A549 (cell line): ENCODE results near the gene TTC39B. TPM values are rescaled to one million over a fixed set of nuclear protein-coding genes. Genes with fewer than 3 reads are reported as not detected.

Experiments
- ATAC-seq, 2 experiments: fragments of 200-7000 bp in 1 of 2; fragments of >200 bp in 1 of 2; cut with Nextera tagmentation in 1 of 2; cut with Tn5 transposase in 1 of 2; 3 replicates each; pipeline versions ENCODE4 v1.8.0 to v1.9.1; 2018 to 2020; ENCODE audit warnings: mild to moderate bottlenecking in 1 of 2, moderate library complexity in 1 of 2
- CTCF ChIA-PET: fragments of 300-600 bp; sonication (Branson Sonifier 250); formaldehyde crosslinking; extraction: SDS; loops from one replicate; lab custom pipeline; 2021; ENCODE audit warnings: antibody characterized with exemption, inconsistent platforms; lab: Yijun Ruan, JAX
- POLR2A ChIA-PET: fragments of 350-600 bp; formaldehyde crosslinking; extraction: SDS; loops from one replicate; lab custom pipeline; 2021; ENCODE audit warnings: antibody characterized with exemption, inconsistent platforms; lab: Yijun Ruan, JAX
- DNase-seq, 2 experiments: peaks; one replicate each; pipeline versions ENCODE4 v3.0.0 to v3.0.0-alpha.2; 2011 to 2016; ENCODE audit warnings: low read depth in 1 of 2, low spot score in 1 of 2
- FAIRE-seq: peaks from 2 replicates; lab custom pipeline; 2011; peaks lifted over from hg19 to GRCh38; lab: Jason Lieb, UNC
- H3K27ac ChIP-seq, 2 experiments: fragments of >200 bp; sonication (Bioruptor Twin); formaldehyde crosslinking; 3 replicates each; pipeline ENCODE4 v1.5.1; 2016 to 2017
- H3K4me1 ChIP-seq: fragments of >200 bp; sonication (Bioruptor Twin); formaldehyde crosslinking; 3 replicates; pipeline ENCODE4 v1.6.1; 2016
- H3K4me2 ChIP-seq: fragments of >200 bp; sonication (Bioruptor Twin); formaldehyde crosslinking; 3 replicates; pipeline ENCODE4 v1.6.1; 2016
- H3K4me3 ChIP-seq: fragments of >200 bp; sonication (Bioruptor Twin); formaldehyde crosslinking; 3 replicates; pipeline ENCODE4 v1.5.1; 2016
- H3K9me3 ChIP-seq: fragments of >200 bp; sonication (Bioruptor Twin); formaldehyde crosslinking; 3 replicates; pipeline ENCODE4 v1.6.1; 2016
- CEBPB ChIP-seq, 2 experiments: fragments of >200 bp in 1 of 2; sonication (Bioruptor Twin) in 1 of 2; formaldehyde crosslinking in 1 of 2; IDR thresholded peaks; 2 replicates each; pipeline ENCODE4 v1.6.1; 2012 to 2016
- CHD4 ChIP-seq: fragments of 200-600 bp; sonication (generic); IDR thresholded peaks from 2 replicates; pipeline ENCODE4 v1.6.1; 2016; ENCODE audit warnings: antibody characterized with exemption, mild to moderate bottlenecking, borderline replicate concordance
- EHMT2 ChIP-seq: fragments of 200-600 bp; sonication (generic); IDR thresholded peaks from 2 replicates; pipeline ENCODE4 v1.6.1; 2016; ENCODE audit warnings: antibody characterized with exemption, low read depth, mild to moderate bottlenecking, moderate library complexity
- EP300 ChIP-seq, 2 experiments: fragments of >200 bp; sonication (Bioruptor Twin); formaldehyde crosslinking; IDR thresholded peaks; 2 replicates in 1 of 2; 3 replicates in 1 of 2; pipeline ENCODE4 v1.6.1; 2016 to 2017
- FOSB ChIP-seq: fragments of 250-450 bp; sonication (Bioruptor Pico); IDR thresholded peaks from 2 replicates; pipeline ENCODE4 v1.5.0; 2020; ENCODE audit warnings: mild to moderate bottlenecking, moderate library complexity
- FOSL2 ChIP-seq, 2 experiments: fragments of 450-650 bp in 1 of 2; fragments of >200 bp in 1 of 2; sonication (Bioruptor Twin) in 1 of 2; formaldehyde crosslinking; IDR thresholded peaks; 2 replicates each; pipeline versions ENCODE4 v1.5.0 to v1.6.1; 2016 to 2020; ENCODE audit warnings: mild to moderate bottlenecking in 1 of 2, moderate library complexity in 1 of 2
- FOXS1 ChIP-seq: fragments of 250-450 bp; sonication (Bioruptor Pico); IDR thresholded peaks from 2 replicates; pipeline ENCODE4 v1.5.0; 2020; ENCODE audit warnings: mild to moderate bottlenecking, moderate library complexity
- GATA3 ChIP-seq: IDR thresholded peaks from 2 replicates; pipeline ENCODE4 v1.6.1; 2012; ENCODE audit warnings: borderline replicate concordance
- JUNB ChIP-seq: fragments of >200 bp; sonication (Bioruptor Twin); formaldehyde crosslinking; IDR thresholded peaks from 2 replicates; pipeline ENCODE4 v1.6.1; 2016
- MAZ ChIP-seq: fragments of 150-350 bp; IDR thresholded peaks from 2 replicates; pipeline ENCODE4 v1.6.1; 2014; ENCODE audit warnings: antibody characterized with exemption, low read depth, low read length, borderline replicate concordance
- MYC ChIP-seq: IDR thresholded peaks from 2 replicates; pipeline ENCODE4 v1.6.1; 2012; ENCODE audit warnings: mild to moderate bottlenecking, inconsistent platforms, low read length, improper control_type of control experiment, borderline replicate concordance
- NFE2L2 ChIP-seq: fragments of 150-350 bp; conservative IDR thresholded peaks from 2 replicates; pipeline ENCODE4 v1.6.1; 2014; ENCODE audit warnings: low read length
- PHF8 ChIP-seq: fragments of 200-600 bp; sonication (generic); IDR thresholded peaks from 2 replicates; pipeline ENCODE4 v1.6.1; 2016; ENCODE audit warnings: low read depth, mild to moderate bottlenecking, antibody characterized with exemption, moderate library complexity, borderline replicate concordance
- POLR2AphosphoS2 ChIP-seq: conservative IDR thresholded peaks from 2 replicates; pipeline ENCODE4 v1.6.1; 2012; ENCODE audit warnings: low read length, improper control_type of control experiment, inconsistent platforms
- SMC3 ChIP-seq: fragments of >200 bp; sonication (Bioruptor Twin); formaldehyde crosslinking; IDR thresholded peaks from 3 replicates; pipeline ENCODE4 v1.6.1; 2018; ENCODE audit warnings: inconsistent platforms
- SREBF2 ChIP-seq: fragments of 450-650 bp; IDR thresholded peaks from 2 replicates; pipeline ENCODE4 v1.6.1; 2014; ENCODE audit warnings: mild to moderate bottlenecking, moderate library complexity
- TFCP2L1 ChIP-seq: fragments of 250-450 bp; sonication (Bioruptor Pico); IDR thresholded peaks from 2 replicates; pipeline ENCODE4 v1.5.0; 2021; ENCODE audit warnings: mild to moderate bottlenecking
- ZFP36 ChIP-seq: fragments of 450-650 bp; IDR thresholded peaks from 2 replicates; pipeline ENCODE4 v1.6.1; 2014; ENCODE audit warnings: borderline replicate concordance; ENCODE audit not compliant: partially characterized antibody
- ZSCAN20 ChIP-seq: fragments of 250-450 bp; sonication (Bioruptor Pico); IDR thresholded peaks from 2 replicates; pipeline ENCODE4 v1.8.0; 2022; ENCODE audit warnings: mild to moderate bottlenecking, moderate library complexity
- WGBS: methylation state at CpG from one replicate; pipeline ENCODE4 v1.1.6; 2017; ENCODE audit errors: missing lambda C conversion rate; 5-methylcytosine and 5-hydroxymethylcytosine counted together
- polyA plus RNA-seq, 4 experiments: library from polyadenylated mRNA; depleted of rRNA in 3 of 4; stranded (reverse); fragments of >200 nt; fragmentation: RNase III in 1 of 4; extraction: RNeasy Plus Mini Kit Qiagen cat#74134 plus additional on column Dnase treatment in 1 of 4; gene quantifications; 2 replicates in 3 of 4; 3 replicates in 1 of 4; pipeline ENCODE4 v1.2.3, GENCODE V29; 2011 to 2017
- TF ChIP-seq, protein P1 (sequence below): fragments of >200 bp; sonication (Bioruptor Twin); formaldehyde crosslinking; IDR thresholded peaks from 3 replicates; pipeline ENCODE4 v1.5.1; 2016
- TF ChIP-seq, protein P2 (sequence below): IDR thresholded peaks from 2 replicates; pipeline ENCODE4 v1.6.1; 2012
- TF ChIP-seq, protein P3 (sequence below): fragments of 200-600 bp; sonication (generic); IDR thresholded peaks from 2 replicates; pipeline ENCODE4 v1.6.1; 2016; ENCODE audit warnings: antibody characterized with exemption, mild to moderate bottlenecking, moderate library complexity
- TF ChIP-seq, protein P4 (sequence below): fragments of 450-650 bp; IDR thresholded peaks from 2 replicates; pipeline ENCODE4 v1.6.1; 2014; ENCODE audit warnings: antibody characterized with exemption
- TF ChIP-seq, protein P5 (sequence below): fragments of >200 bp; sonication (Bioruptor Twin); formaldehyde crosslinking; IDR thresholded peaks from 3 replicates; pipeline ENCODE4 v1.6.1; 2016

TTC39B gene
- polyA plus RNA-seq, 2 of the 4 experiments (the other 2 are of a cell fraction), result 0.94 to 4.4 TPM

DNA sequence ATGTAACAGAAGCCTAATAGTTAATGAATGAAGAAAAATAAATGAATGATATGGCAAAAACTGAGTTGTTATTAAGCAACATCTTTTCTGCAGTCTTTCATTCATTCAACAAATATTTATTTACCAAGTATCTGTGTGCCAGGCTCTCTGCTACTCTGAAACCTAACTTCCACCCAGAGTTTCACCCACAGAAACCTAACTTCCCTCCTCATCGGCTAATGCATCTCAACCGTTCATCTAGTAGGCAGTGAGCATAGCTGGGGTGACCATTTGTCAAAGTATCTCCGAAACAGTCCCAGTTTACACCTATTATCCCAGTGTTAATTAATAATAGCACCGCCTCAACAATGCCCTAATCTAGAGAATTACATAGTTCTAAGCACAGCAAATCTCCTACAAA lies 1.5 kb downstream of the TTC39B start (continued):
- TF ChIP-seq, protein P1, sequence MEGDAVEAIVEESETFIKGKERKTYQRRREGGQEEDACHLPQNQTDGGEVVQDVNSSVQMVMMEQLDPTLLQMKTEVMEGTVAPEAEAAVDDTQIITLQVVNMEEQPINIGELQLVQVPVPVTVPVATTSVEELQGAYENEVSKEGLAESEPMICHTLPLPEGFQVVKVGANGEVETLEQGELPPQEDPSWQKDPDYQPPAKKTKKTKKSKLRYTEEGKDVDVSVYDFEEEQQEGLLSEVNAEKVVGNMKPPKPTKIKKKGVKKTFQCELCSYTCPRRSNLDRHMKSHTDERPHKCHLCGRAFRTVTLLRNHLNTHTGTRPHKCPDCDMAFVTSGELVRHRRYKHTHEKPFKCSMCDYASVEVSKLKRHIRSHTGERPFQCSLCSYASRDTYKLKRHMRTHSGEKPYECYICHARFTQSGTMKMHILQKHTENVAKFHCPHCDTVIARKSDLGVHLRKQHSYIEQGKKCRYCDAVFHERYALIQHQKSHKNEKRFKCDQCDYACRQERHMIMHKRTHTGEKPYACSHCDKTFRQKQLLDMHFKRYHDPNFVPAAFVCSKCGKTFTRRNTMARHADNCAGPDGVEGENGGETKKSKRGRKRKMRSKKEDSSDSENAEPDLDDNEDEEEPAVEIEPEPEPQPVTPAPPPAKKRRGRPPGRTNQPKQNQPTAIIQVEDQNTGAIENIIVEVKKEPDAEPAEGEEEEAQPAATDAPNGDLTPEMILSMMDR, result no peak
- no peak for TF ChIP-seq MYC

DNA sequence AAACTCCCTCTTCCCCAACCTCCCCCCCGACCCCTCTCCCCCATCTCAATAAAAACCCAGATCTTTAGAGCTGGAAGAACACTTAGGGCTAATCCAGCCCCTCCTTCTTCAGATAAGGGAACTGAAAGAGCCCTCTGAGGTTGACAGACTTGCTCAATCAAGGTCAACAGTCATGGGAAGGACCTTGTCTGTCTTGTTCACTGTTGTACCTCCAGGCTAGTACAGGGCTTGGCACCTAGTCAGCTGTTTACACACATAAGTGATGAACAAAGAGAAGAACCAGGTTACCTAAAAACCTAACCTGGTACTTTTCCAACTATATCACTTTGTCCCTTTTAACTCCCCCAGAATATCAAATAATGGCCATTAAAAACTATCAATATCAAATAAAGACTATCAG lies 2.4 kb downstream of the TTC39B start:
- WGBS, result 22% methylated on average over 1 of the region's 1 CpG
- no peak overlapping the region for H3K27ac ChIP-seq
- no peak overlapping the region for H3K4me3 ChIP-seq
- ChIA-PET POLR2A (no interaction called here), CTCF (interaction anchor here (0.8 to 0.9 kb wide), 2 partner anchors 13 to 27 kb away, joined by 3 read pairs; no protein-coding TSS in a partner anchor)
- H3K4me1 ChIP-seq, result peaks cover 14% of the 10 kb centered on the region
- no peaks in the 10 kb centered on the region for H3K9me3 ChIP-seq
- ATAC-seq, result no peak
- no peak overlapping the region for H3K4me2 ChIP-seq
- FAIRE-seq, result no peak
- TF ChIP-seq FOSB (CRISPR knock-in tag) (no peak), MAZ (no peak), NFE2L2 (no peak), GATA3 (no peak), PHF8 (no peak), SREBF2 (no peak), FOXS1 (CRISPR knock-in tag) (no peak), JUNB (no peak), CEBPB (IDR thresholded peaks at IDR 0.05) (no peak), EP300 (IDR thresholded peaks at IDR 0.05) (no peak), TFCP2L1 (CRISPR knock-in tag) (no peak), SMC3 (no peak), ZSCAN20 (CRISPR knock-in tag) (no peak), POLR2AphosphoS2 (no peak)
- TF ChIP-seq, protein P2, sequence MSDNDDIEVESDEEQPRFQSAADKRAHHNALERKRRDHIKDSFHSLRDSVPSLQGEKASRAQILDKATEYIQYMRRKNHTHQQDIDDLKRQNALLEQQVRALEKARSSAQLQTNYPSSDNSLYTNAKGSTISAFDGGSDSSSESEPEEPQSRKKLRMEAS, result no peak
- TF ChIP-seq, protein P3, sequence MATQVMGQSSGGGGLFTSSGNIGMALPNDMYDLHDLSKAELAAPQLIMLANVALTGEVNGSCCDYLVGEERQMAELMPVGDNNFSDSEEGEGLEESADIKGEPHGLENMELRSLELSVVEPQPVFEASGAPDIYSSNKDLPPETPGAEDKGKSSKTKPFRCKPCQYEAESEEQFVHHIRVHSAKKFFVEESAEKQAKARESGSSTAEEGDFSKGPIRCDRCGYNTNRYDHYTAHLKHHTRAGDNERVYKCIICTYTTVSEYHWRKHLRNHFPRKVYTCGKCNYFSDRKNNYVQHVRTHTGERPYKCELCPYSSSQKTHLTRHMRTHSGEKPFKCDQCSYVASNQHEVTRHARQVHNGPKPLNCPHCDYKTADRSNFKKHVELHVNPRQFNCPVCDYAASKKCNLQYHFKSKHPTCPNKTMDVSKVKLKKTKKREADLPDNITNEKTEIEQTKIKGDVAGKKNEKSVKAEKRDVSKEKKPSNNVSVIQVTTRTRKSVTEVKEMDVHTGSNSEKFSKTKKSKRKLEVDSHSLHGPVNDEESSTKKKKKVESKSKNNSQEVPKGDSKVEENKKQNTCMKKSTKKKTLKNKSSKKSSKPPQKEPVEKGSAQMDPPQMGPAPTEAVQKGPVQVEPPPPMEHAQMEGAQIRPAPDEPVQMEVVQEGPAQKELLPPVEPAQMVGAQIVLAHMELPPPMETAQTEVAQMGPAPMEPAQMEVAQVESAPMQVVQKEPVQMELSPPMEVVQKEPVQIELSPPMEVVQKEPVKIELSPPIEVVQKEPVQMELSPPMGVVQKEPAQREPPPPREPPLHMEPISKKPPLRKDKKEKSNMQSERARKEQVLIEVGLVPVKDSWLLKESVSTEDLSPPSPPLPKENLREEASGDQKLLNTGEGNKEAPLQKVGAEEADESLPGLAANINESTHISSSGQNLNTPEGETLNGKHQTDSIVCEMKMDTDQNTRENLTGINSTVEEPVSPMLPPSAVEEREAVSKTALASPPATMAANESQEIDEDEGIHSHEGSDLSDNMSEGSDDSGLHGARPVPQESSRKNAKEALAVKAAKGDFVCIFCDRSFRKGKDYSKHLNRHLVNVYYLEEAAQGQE, result no peak
- TF ChIP-seq, protein P4, sequence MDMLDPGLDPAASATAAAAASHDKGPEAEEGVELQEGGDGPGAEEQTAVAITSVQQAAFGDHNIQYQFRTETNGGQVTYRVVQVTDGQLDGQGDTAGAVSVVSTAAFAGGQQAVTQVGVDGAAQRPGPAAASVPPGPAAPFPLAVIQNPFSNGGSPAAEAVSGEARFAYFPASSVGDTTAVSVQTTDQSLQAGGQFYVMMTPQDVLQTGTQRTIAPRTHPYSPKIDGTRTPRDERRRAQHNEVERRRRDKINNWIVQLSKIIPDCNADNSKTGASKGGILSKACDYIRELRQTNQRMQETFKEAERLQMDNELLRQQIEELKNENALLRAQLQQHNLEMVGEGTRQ, result no peak
- no peak for DNase-seq

DNA sequence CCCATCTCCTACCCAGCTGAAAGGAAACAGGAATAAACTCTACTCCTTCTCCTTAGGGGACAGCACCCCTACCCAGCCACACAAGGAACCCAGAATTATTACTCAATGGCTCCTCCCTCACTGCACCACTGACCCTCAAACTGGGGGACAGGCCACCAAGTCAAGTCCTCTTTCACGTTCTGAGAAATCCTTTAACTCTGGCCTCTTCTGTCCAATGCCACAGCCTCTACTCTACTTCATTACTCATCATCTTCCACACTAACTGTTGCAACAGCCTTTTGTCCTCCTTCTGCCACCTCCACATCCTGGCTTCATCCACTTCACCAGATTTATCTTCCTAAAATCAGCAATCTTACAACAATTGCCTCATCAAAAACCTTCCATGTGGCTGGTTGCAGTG lies 6.8 kb downstream of the TTC39B start:
- Histone ChIP-seq H3K4me2 (no peak overlapping the region), H3K4me1 (peaks cover 10% of the 10 kb centered on the region), H3K4me3 (no peak overlapping the region), H3K9me3 (no peaks in the 10 kb centered on the region), H3K27ac (no peak overlapping the region)
- WGBS, result 61% methylated on average over 1 of the region's 1 CpG
- DNase-seq (no peak), ATAC-seq (no peak), FAIRE-seq (no peak)
- TF ChIP-seq CHD4 (no peak), FOSL2 (IDR thresholded peaks at IDR 0.05) (no peak), FOSL2 (CRISPR knock-in tag; IDR thresholded peaks at IDR 0.05) (no peak), ZFP36 (no peak), MAZ (no peak), POLR2AphosphoS2 (no peak), EHMT2 (no peak)
- TF ChIP-seq, protein P1, result no peak
- TF ChIP-seq, protein P5, sequence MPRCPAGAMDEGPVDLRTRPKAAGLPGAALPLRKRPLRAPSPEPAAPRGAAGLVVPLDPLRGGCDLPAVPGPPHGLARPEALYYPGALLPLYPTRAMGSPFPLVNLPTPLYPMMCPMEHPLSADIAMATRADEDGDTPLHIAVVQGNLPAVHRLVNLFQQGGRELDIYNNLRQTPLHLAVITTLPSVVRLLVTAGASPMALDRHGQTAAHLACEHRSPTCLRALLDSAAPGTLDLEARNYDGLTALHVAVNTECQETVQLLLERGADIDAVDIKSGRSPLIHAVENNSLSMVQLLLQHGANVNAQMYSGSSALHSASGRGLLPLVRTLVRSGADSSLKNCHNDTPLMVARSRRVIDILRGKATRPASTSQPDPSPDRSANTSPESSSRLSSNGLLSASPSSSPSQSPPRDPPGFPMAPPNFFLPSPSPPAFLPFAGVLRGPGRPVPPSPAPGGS, result no peak
- POLR2A ChIA-PET, result no interaction called here
- CTCF ChIA-PET, result no interaction called here
